Measurements from ENCODE around the gene OSBP2.

Gene OSBP2

DNA sequence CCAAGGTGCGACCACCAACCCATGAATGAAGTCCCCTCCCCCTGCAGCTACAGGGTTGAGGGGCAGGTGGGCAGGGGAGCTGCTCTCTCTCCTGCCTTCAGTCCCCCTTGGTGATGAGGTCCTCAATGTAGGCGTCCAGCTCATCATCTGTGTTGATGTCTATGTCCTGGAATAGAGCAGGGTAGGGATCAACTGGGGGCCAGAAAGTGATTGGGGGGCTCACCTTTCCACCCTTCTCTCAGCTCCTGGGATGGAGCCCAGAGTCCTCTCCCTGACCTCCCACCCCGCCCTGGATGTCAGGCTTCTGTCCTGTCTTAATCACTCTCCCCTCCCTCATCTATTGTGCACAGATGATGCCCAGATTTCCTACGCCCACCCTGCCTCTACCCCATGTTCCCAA lies 232.0 kb downstream of the OSBP2 start:
- no peaks in the 10 kb centered on the region for H3K27me3 ChIP-seq (ENCODE audit: insufficient read depth, low read length)
- H3K4me3 ChIP-seq (ENCODE audit: low read depth, low read length, poor library complexity, severe bottlenecking), result no peak overlapping the region
- H3K9me2 ChIP-seq (ENCODE audit: low read depth, low read length), result no peaks in the 10 kb centered on the region
- no peaks in the 10 kb centered on the region for H3K79me2 ChIP-seq (ENCODE audit: insufficient read depth, low read length)
- H3K36me3 ChIP-seq (ENCODE audit: insufficient read depth, low read length), result peaks cover 64% of the 10 kb centered on the region
- no peak overlapping the region for H3K27ac ChIP-seq (ENCODE audit: low read depth, low read length, poor library complexity, severe bottlenecking)
- H3K9me3 ChIP-seq (ENCODE audit: low read length), result no peaks in the 10 kb centered on the region
- no peak overlapping the region for H2AFZ ChIP-seq (ENCODE audit: low read length)
- H3K9ac ChIP-seq (ENCODE audit: low read length), result no peak overlapping the region
- no peaks in the 10 kb centered on the region for H3F3A ChIP-seq (ENCODE audit: insufficient read depth, low read length)
- H3K4me2 ChIP-seq (ENCODE audit: low read length), result no peak overlapping the region
- H3K4me1 ChIP-seq (ENCODE audit: insufficient read depth, low read length, severe bottlenecking), result no peaks in the 10 kb centered on the region
- TF ChIP-seq, protein P1, sequence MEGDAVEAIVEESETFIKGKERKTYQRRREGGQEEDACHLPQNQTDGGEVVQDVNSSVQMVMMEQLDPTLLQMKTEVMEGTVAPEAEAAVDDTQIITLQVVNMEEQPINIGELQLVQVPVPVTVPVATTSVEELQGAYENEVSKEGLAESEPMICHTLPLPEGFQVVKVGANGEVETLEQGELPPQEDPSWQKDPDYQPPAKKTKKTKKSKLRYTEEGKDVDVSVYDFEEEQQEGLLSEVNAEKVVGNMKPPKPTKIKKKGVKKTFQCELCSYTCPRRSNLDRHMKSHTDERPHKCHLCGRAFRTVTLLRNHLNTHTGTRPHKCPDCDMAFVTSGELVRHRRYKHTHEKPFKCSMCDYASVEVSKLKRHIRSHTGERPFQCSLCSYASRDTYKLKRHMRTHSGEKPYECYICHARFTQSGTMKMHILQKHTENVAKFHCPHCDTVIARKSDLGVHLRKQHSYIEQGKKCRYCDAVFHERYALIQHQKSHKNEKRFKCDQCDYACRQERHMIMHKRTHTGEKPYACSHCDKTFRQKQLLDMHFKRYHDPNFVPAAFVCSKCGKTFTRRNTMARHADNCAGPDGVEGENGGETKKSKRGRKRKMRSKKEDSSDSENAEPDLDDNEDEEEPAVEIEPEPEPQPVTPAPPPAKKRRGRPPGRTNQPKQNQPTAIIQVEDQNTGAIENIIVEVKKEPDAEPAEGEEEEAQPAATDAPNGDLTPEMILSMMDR (IDR thresholded peaks at IDR 0.05; ENCODE audit: low read length), result no peak
- TF ChIP-seq EZH2 (IDR thresholded peaks at IDR 0.05; ENCODE audit: borderline replicate concordance, low read length), result no peak
- no peaks in the 10 kb centered on the region for H4K20me1 ChIP-seq (ENCODE audit: insufficient read depth, low read length)

GRCh38 chr22:30927806-30928205 lies 233.1 kb downstream of the OSBP2 start:
- Histone ChIP-seq H4K20me1 (ENCODE audit: insufficient read depth, low read length) (no peaks in the 10 kb centered on the region), H3K9me3 (ENCODE audit: low read length) (no peaks in the 10 kb centered on the region), H3K4me3 (ENCODE audit: low read depth, low read length, poor library complexity, severe bottlenecking) (no peak overlapping the region), H3F3A (ENCODE audit: insufficient read depth, low read length) (no peaks in the 10 kb centered on the region), H3K36me3 (ENCODE audit: insufficient read depth, low read length) (peaks cover 75% of the 10 kb centered on the region), H3K4me2 (ENCODE audit: low read length) (no peak overlapping the region), H3K79me2 (ENCODE audit: insufficient read depth, low read length) (no peaks in the 10 kb centered on the region), H3K4me1 (ENCODE audit: insufficient read depth, low read length, severe bottlenecking) (no peaks in the 10 kb centered on the region), H3K27me3 (ENCODE audit: insufficient read depth, low read length) (no peaks in the 10 kb centered on the region), H3K9ac (ENCODE audit: low read length) (no peak overlapping the region), H3K27ac (ENCODE audit: low read depth, low read length, poor library complexity, severe bottlenecking) (no peak overlapping the region), H3K9me2 (ENCODE audit: low read depth, low read length) (no peaks in the 10 kb centered on the region), H2AFZ (ENCODE audit: low read length) (no peak overlapping the region)
- no peak for TF ChIP-seq EZH2 (IDR thresholded peaks at IDR 0.05; ENCODE audit: borderline replicate concordance, low read length)
- TF ChIP-seq, protein P1 (IDR thresholded peaks at IDR 0.05; ENCODE audit: low read length), result no peak

GRCh38 chr22:30928401-30928800 lies 233.7 kb downstream of the OSBP2 start:
- Histone ChIP-seq H3K27me3 (ENCODE audit: insufficient read depth, low read length) (no peaks in the 10 kb centered on the region), H3K27ac (ENCODE audit: low read depth, low read length, poor library complexity, severe bottlenecking) (no peak overlapping the region)

More at GRCh38 chr22:30928401-30928800, 233.7 kb downstream of the OSBP2 start:
- Histone ChIP-seq H3K4me2 (ENCODE audit: low read length) (no peak overlapping the region), H3K9me3 (ENCODE audit: low read length) (no peaks in the 10 kb centered on the region), H3K79me2 (ENCODE audit: insufficient read depth, low read length) (no peaks in the 10 kb centered on the region), H3F3A (ENCODE audit: insufficient read depth, low read length) (no peaks in the 10 kb centered on the region), H3K4me3 (ENCODE audit: low read depth, low read length, poor library complexity, severe bottlenecking) (no peak overlapping the region), H4K20me1 (ENCODE audit: insufficient read depth, low read length) (no peaks in the 10 kb centered on the region), H3K4me1 (ENCODE audit: insufficient read depth, low read length, severe bottlenecking) (no peaks in the 10 kb centered on the region), H3K9me2 (ENCODE audit: low read depth, low read length) (no peaks in the 10 kb centered on the region), H2AFZ (ENCODE audit: low read length) (no peak overlapping the region), H3K9ac (ENCODE audit: low read length) (no peak overlapping the region), H3K36me3 (ENCODE audit: insufficient read depth, low read length) (peaks cover 81% of the 10 kb centered on the region)
- TF ChIP-seq, protein P1 (IDR thresholded peaks at IDR 0.05; ENCODE audit: low read length), result no peak
- no peak for TF ChIP-seq EZH2 (IDR thresholded peaks at IDR 0.05; ENCODE audit: borderline replicate concordance, low read length)

Data from OCI-LY1 (cell line).